DMS53 treated with DMSO at 0.1 percent for 48 hours (cell line): Measurements from ENCODE around the gene RASA2.
A peak's percentile ranks its signal among the peaks of the same experiment; 100 is the strongest.

Source experiments
- DNase-seq: peaks from one replicate; lab custom pipeline; 2025; ENCODE audit not compliant: unreplicated experiment; lab: John Stamatoyannopoulos, UW

Gene RASA2

DNA sequence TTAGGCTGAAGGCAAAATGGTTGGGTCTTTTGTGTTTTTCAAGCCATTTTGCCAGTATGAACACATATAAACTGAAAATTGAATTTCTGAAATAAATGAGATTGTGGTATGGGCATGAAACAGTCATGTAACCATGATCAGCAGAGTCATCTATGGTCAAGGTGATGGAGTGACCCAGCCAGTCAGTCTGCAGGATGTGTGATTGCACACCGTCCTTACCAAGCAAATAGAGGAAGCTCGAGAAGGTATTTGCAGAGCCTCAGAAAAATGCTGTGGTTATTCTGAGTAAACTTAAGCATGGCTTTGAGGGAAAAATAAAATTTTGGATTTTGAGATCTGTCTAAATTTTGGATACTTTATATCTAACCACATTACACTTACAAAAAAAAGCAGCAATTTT is 155.4 kb downstream of the RASA2 start:
- no peak for DNase-seq

DNA sequence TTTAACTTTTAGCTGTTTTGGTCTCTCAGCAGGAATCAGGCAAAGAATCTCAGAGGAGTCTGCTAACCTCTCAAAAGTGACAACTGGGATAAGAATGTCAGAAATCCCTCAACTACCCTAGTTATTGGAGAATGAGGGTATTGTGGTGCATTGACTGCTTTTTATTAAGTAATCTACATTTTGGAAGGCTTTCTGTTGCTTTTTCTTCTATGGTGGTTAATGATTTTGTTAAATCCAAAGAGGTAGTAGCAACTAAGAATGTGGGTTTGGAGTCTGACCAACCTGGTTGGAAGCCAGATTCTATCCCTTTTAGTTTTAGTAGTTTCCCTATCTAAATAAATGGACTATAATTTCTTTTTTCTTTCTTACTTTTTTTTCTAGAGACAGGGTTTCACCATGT is 156.6 kb downstream of the RASA2 start:
- no peak for DNase-seq

DNA sequence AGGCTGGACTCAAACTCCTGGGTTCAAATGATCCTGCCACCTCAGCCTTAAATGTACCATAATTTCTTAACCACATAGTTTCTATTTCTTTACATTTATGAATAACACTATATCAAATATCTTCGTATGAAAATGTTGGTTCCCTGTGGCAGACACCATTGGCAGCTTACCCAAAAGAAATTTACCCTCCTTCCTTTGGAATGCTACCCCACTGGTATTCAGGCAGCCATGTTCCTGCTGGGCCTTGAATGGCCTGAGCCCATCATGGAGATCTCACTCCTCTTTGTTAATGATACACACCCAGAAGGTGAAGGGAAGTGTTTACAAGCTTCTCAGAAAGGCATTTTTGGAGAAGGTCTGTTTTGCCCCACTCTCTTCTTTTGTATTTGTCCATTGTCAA is 157.0 kb downstream of the RASA2 start:
- DNase-seq = no peak

DNA sequence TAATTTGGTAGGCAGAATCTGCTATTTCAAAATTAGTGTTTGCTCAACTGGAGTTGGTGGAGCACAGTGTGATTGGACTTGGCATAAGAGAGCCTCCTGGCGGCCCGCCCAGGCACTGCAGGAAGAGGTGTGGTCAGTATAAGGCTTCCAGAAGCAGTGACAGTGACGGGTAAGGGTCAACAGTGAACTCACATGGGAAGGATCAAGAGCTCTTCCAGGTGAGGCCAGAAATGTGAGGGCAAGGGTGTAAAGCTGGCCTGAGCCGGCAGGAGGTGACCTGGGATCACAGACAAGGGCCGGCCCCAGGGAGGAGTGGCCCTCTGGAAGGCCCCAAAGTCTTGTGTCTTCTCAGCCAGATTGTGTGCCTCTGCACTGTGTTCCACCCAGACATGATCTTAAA is 158.1 kb downstream of the RASA2 start:
- peak; percentile 1 for DNase-seq

DNA sequence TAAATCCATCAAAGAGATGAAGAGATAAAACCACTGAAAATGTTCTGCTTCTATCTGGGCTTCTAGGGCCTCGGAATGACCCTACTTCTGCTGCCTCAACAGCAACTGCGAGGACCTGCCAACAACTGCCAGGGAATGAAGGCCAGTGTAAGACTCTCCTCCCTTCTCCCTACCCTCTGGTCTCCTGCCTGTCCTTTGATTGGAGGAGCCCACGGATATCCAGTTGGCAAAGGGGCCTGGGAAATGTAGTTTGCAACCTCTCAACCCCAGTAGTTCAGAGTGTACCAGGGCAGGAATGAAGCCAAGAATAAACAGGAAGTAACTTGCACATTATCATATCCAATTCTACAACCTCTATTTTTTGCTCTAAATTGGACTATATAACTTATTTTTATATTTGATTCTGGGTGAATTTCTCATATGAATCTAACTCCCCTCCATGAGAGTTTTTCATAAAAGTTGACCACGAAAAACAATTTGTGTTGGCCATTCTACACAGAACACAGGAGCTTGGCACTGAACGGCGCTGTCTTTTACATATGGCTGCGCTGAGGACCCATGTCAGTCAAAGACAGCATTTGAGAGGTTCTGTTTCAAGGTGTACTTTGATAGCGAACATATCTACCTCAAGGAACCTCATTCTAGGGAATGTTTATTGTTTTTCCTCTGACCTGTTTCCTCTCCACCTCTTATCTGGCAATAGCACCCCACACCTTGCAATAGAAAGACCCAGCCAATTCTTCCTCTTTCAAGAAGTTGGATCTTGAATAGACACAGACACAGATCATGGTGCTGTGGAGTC is 160.1 kb downstream of the RASA2 start:
- DNase-seq = peak; percentile 63

DNA sequence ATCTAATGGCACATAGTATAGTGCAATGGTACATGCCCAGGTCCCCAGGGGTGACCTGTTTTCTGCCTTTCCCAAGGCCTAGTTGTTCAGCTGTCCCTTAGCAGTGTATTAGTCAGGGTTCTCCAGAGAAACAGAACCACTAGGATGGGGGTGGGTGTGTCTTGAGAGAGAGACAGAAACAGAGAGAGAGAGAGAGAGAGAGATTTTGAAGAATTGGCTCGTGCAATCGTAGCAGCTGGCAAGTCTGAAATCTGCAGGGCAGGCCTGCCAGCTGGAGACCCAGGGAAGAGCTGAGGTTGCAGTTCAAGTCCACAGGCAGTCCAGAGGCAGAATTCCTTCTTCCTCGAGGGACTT is 160.7 kb downstream of the RASA2 start:
- no peak for DNase-seq

DNA sequence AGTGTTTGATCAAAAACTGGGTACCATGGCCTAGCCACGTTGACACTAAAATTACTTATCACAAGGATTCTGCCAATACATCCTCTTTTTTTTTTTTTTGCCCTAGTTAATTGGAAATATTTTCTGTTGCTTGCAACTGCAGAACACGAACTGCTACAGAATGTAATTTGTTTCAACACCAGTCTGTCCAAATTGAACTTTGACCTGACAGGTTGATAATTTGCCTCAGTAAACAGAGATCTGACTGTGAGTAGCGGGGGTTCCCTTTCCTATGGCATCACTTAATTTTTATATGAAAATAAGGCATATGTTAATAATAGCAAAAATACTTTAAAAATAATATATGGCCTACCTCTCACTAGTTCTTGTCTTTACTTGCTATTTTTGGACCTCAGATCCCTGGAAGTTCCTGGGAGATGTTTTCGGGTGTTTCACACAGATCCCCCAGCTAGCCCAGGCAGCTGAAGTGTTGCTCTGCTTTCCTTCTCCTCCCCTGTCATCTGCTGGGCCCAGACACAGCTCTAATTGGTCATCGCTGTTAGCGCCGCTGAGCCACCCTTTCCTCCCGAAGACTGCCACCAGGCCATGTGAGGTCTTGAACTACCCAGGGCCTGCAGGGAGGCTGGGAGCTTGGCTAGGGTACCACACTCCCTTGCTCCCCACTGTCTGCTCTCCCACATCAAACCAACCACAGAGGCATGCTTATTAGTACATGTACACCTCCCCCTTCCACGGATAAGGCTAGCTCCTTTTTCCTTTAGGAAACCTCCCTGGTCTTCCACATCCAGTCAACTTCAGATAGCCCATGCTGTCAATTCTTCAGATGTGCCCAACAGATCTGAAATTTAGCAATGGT is 161.5 kb downstream of the RASA2 start:
- DNase-seq = no peak

DNA sequence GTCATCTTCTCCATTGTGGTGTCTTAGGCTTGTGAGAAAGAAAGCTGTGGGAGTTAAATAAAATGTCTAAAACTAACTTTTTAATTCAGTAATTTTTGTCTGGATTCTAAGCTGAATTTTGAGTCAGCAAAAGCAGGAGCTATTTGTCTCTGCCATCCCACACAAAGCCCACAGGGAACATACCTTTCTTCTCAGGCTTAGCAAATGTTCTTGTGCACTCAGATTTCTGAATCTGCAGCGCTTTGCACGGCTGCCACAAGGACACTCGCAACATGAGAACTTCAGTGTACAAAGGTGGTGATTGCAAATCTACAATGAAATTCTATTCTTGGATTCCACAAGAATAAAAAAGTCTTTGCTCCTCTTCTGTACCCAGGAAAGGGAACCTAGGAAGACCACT is 163.0 kb downstream of the RASA2 start:
- DNase-seq = no peak

DNA sequence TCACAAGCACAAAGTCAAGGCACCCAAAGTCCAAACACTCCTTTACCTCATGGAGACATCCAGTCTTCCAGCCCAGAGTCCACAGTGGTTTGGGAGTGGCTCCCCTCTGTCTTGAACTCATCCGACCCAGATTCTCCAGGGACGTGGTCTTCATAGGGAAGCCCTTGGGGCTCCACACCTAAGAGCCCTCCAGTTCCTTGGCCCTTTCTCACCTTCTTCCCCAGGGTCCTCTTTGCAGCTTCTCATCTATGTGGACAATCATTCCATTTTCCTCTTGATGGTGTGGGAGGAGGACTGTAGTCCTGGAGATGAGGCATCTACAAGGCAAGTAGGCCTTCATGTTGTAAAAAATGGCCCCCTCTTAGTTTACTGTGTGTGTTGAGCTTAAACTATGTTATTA is 164.0 kb downstream of the RASA2 start:
- no peak for DNase-seq

DNA sequence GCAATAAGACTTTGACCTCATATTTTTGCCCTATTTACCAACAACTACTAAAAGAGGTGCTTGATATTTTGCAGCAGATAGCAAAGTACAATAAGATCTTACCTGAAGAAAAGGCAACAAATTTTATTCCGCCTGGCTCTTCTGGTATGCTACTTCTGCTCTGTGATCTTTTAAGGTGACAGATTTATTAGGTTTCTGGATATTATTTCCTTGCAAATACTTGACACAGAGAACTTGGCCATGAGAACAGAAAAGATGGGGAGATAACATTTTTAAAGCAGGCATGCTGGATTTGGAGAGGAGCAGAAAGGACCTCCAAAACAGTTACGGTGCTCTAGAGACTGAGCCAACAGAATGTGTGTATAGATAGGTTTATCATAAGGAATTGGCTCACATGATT is 164.6 kb downstream of the RASA2 start:
- no peak for DNase-seq

DNA sequence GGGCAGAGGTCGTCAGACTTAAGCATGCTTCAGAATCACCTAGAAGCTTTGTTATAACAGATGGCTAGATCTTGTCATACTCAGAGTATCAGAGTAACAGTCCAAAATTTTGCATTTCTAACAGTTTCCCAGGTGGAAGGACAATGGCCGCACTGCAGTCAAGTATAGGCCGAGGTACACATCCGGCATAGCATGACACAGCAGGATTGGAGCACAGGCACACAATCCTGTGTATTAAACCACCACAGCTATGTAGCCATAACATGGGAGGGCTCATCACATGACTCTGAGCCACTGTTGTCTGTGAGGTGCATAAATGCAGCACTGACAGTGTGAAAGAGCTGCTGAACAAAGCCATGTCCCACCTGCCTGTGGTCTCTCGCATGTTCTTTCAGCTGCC is 165.5 kb downstream of the RASA2 start:
- no peak for DNase-seq

DNA sequence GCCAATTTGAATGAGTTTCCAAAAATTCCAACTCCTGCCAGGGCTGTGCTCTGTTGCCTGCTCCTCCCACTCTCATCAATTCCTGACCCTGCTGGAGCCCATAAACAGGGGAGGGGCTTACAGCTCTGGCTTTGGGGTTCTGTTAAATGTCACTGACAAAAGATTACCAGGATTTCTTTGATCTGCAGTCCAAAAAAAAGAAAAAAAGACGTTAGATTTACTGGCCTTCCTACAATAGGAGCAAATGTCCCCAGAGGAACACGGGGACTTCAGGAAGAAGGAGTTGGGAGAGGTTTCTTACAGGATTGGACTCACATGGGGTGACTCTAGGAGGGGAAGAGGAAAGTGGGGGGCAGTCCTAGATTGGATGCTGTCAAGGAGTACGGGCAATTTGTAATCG is 167.0 kb downstream of the RASA2 start:
- no peak for DNase-seq

DNA sequence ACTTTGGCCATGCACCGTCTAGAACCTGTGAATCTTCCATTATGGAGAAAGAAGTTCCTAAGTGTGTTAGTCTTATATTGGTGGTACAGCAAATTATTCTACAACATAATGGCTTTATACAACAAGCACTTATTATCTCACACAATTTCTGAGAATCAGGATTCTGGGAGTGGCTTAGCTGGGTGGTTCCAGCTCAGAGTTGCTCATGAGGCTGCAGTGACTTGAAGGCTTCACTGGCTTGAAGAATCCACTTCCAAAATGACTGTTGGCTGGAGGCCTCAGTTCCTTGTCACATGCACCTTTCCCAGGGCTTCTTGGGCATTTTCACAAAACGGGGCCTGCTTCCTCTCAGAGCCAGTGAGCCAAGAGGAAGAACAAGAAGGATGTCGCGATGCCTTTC is 169.0 kb downstream of the RASA2 start:
- DNase-seq = no peak

DNA sequence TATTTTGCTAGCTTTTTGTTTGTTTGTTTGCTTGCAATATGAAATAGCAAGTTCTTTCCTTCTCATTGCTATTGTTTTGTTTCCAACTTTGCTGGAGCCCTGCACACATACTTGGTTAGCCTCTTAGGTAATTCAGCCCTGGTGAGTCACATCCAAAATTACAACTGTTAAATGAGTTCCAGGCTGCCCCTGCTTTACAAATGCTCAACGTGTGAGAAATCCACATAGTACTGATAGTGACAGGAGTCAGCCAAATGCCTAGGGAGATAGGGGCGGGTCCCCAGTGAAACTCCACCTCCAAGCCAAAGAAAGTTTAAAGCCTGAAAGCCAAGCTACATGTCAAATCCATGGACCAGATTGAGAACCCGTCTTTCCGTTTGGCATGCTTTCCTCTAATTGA is 169.9 kb downstream of the RASA2 start:
- no peak for DNase-seq

DNA sequence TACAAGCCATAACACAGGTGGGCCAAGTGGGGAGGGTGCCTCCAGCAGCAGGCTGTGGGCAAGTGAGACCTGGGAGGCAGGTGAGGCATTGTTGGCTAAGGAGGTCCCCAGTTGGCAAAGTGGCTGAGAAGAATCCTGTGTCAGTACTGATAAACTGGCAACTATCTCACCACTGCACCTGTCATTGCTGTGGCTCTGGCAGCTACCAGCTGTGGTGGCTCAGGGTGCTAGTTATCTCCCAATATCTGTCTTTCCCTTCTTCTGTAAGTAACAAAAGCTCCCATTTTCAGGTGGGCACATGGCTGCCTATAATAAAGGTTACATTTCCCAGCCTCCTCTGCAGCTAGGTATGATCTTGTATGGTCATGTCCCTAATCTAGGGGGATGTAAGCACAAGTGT is 170.7 kb downstream of the RASA2 start:
- DNase-seq = no peak

DNA sequence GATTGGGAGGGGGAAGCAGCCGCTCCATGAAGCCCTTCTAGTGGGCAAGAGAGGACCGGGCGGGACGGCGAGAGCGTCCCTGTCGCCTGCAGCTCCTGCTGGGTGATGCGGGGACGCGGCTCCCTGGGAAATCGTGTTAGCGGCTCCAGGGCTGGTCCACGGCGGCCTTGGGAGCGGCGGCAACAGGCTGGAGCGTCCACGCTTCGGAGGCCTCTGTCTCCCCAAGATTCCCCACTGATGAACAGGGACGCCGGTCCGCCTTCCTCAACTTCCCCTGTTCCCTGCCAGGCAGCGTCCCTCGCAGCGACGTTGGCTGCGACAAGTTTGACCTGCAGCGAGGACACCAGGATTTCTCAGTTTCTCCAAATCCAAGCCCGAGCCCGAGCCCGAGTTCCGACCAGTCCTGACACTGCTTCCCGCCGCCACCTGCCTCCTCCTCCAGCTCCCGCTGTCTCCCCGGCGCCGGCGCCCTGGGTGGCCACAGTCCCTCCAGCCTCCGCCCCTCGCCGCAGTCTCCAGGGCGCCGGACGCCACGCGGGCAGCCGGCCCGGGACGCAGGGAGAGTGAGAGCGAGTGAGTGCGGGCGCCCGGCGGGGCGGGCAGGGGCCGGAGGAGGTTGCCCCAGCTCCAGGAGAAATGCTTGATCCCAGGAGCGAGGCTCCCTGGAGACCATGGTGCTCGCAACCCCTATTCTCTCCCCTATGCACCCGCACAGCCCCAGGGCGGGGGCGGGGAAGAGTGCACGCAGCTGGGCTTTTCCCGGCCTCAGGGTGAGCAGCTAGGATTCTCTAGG is 173.2 kb downstream of the RASA2 start:
- no peak for DNase-seq

DNA sequence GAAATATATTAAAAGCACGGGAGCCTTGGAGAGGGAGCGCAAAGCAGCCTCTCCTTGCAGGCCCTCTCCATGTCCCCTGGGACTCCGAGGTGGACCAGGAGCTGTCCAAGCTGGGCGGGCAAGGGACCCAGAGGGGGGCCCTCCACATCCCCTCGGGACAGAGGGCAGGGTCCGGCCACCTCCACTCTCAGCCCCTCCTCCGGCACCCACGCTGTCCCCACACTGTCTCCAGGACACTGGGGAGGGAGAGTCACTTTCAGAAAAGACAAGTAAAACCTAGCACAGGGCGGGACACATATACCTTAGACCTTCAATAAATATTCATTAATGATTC is 173.8 kb downstream of the RASA2 start:
- DNase-seq = no peak

DNA sequence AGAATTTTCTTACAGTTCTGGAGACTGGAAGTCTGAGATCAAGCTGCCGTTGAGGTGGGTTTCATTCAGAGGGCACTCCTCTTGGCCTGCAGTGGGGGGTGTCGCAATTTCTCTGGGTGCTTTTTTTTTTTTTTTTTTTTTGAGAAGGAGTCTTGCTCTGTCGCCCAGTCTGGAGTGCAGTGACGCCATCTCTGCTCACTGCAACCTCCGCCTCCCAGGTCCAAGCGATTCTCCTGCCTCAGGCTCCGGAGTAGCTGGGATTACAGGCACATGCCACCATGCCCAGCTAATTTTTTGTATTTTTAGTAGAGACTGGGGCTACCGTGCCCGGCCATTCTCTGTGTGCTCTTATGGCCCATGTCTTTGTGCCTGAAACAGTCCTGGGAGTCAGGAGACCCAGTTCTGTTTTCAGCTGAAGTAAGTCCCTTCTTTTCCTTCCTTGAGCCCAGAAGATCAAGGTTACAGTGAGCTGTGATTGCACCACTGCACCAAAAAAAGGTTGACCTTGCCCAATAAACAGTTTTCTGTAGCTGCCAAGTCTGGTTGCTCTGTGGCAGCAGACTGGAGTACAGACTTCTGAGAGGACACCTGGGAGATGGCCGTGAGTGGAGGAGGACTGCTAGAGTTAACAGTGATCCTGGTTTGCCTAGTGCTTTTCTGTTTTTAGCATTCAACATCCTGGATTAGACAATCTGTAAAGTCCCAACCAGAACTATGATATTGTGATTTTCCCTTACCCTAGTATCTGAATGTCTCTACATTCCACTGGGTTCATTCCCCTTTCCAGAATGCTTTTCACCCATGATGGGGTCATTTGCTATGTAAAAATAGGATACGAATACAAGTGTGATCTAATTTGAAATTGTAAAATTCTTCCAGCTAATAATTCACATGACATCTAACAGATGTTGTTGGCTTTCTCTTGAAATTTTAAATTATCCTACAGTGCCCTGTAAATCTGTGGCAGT is 174.7 kb downstream of the RASA2 start:
- DNase-seq = no peak

DNA sequence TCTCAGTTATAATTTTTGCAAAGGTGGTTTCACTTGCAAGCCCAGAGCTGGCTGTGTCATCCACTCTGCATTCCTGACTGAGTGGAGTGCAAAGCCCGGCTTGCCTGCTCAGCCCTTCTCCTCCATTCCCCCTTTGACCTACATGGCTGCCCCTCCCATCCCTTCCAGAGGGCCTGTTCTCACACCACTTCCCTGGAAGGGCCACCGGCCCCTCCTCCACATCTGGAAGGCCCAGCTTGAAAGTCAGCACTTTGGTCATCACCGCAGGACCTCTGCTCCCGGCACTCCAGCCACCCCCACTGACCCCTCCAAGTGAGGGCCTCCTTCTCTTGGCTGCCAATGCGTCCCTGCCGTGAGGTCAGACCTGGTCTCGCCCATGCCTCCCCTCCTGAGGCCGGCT is 177.2 kb downstream of the RASA2 start:
- DNase-seq = no peak
